Ascending aorta (tissue), 2 donors: ENCODE results near the gene ANKRD37. TPM values are rescaled to one million over a fixed set of nuclear protein-coding genes. Genes with fewer than 3 reads are reported as not detected.

ENCODE experiments used
- DNase-seq, 2 donors: peaks; one replicate each; pipeline ENCODE4 v3.0.0-alpha.2; 2019; ENCODE audit warnings: low spot score in 2 of 2
- H3K27ac ChIP-seq, 2 donors: fragments of 200-600 bp; sonication (generic); one replicate each; pipeline ENCODE4 v1.5.1; 2016 to 2017; ENCODE audit warnings: mild to moderate bottlenecking in 1 of 2
- H3K27me3 ChIP-seq: fragments of 200-600 bp; sonication (generic); one replicate; pipeline ENCODE4 v1.5.1; 2017
- H3K36me3 ChIP-seq, 2 donors: fragments of 200-600 bp; sonication (generic); one replicate each; pipeline ENCODE4 v1.5.1; 2016
- H3K4me1 ChIP-seq, 2 donors: fragments of 200-600 bp; sonication (generic); one replicate each; pipeline ENCODE4 v1.5.1; 2016 to 2017; ENCODE audit warnings: mild to moderate bottlenecking in 1 of 2
- H3K4me3 ChIP-seq, 2 donors: fragments of 200-600 bp; sonication (generic); one replicate each; pipeline ENCODE4 v1.5.1; 2016 to 2017; ENCODE audit warnings: mild to moderate bottlenecking in 1 of 2
- H3K9me3 ChIP-seq, 2 donors: fragments of 200-600 bp; sonication (generic); one replicate each; pipeline ENCODE4 v1.5.1; 2016
- intact Hi-C: fragments of 100-400 bp; cut with DNase I; formaldehyde crosslinking; loops from one replicate; pipeline ENCODE4 v1.15.1; 2023
- total RNA-seq: library from RNA; depleted of rRNA; stranded (reverse); fragments of >200 nt; gene quantifications from one replicate; pipeline ENCODE4 v1.1.0, GENCODE V29; 2016
- TF ChIP-seq, protein P1 (sequence below), 3 experiments: fragments of 200-600 bp in 2 of 3; fragments of 450-650 bp in 1 of 3; sonication (generic) in 2 of 3; IDR thresholded peaks; one replicate each; pipeline ENCODE4 v1.5.1; 2016 to 2019; ENCODE audit warnings: antibody characterized with exemption in 3 of 3, mild to moderate bottlenecking in 1 of 3, moderate library complexity in 1 of 3

Gene ANKRD37
- total RNA-seq, 1 donor from 2014 or later: 1.9 TPM

DNA sequence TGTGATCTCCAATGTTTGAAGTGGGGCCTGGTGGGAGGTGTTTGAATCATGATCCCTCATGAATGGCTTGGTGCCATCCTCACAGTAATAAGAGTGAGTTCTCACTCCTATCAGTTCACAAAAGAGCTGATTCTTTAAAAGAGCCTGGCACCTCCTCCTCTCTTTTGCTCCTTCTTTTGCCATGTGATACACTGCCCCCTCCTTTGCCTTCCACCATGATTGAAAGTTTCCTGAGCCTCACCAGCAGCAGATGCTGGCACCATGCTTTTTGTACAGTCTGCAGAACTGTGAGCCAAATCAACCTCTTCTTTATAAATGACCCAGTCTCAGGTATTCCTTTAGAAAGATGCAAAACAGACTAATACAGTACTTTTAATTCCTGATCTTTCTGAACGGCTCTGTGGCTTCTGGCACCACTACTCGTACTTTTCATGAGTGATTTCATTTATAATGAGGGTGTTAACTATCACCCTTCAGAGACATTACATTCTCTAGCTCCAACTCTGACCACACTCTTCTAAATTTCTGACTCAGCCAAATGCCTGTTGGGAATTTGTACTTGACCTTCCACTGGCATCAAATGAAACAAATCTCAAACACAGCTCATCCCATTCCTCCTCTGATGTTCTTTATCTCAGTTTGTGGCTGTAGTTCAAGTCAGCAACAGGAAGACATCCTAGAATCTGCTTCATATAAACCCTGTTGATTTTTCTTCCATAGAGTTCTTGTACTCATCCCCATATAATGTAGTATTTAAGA is 24.9 kb downstream of the ANKRD37 start:
- H3K27ac ChIP-seq: no peak overlapping the region
- no peak for DNase-seq
- H3K4me1 ChIP-seq: peaks cover 0 to 17% of the 10 kb centered on the region in 2 donors
- no peak overlapping the region for H3K4me3 ChIP-seq
- H3K27me3 ChIP-seq: no peaks in the 10 kb centered on the region
- TF ChIP-seq, protein P1, sequence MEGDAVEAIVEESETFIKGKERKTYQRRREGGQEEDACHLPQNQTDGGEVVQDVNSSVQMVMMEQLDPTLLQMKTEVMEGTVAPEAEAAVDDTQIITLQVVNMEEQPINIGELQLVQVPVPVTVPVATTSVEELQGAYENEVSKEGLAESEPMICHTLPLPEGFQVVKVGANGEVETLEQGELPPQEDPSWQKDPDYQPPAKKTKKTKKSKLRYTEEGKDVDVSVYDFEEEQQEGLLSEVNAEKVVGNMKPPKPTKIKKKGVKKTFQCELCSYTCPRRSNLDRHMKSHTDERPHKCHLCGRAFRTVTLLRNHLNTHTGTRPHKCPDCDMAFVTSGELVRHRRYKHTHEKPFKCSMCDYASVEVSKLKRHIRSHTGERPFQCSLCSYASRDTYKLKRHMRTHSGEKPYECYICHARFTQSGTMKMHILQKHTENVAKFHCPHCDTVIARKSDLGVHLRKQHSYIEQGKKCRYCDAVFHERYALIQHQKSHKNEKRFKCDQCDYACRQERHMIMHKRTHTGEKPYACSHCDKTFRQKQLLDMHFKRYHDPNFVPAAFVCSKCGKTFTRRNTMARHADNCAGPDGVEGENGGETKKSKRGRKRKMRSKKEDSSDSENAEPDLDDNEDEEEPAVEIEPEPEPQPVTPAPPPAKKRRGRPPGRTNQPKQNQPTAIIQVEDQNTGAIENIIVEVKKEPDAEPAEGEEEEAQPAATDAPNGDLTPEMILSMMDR (IDR thresholded peaks at IDR 0.05): no peak
- peaks cover 14 to 16% of the 10 kb centered on the region in 2 donors for H3K36me3 ChIP-seq
- H3K9me3 ChIP-seq: no peaks in the 10 kb centered on the region
- intact Hi-C loops: loop anchor here (10.0 kb wide), 1 partner anchor 217 kb away; the partner anchor contains the start of genes CFAP97 and SNX25

DNA sequence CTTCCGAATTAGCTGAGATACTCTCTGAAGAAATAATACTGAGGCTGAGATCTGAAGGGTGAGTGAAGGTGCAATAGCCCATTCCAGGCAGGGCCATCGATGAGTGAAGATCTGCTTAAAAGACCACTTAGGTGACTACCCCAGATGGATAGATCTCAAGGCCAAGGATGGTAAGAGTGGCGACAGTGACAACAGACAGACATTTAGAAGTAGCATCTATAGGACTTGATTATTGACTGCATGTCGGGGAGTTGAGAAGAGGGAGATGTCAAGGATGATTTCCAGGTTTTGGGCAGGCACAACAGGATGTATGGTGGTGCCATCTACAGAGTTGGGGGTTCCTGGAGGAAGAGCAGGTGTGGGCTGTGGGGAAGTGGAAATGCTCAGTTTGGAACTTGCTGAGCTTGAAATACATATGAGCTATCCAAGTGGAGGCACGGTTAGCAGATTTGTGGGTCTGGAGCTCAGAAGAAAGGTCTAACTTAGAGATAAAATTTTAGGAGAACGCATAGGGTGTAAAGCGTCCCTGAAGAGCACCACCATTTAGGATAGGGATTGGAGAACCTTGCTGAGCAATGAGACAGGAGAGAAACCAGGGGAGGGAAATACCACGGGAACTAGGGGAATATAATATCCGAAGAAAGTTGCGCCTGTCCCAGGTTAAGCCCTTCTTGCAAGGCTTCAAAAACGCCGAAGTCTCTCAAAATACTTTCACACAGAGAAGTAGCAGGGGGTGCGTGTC is 28.4 kb downstream of the ANKRD37 start:
- Histone ChIP-seq H3K36me3 (no peaks in the 10 kb centered on the region), H3K4me1 (peaks cover 0 to 17% of the 10 kb centered on the region in 2 donors), H3K9me3 (no peaks in the 10 kb centered on the region), H3K27me3 (no peaks in the 10 kb centered on the region), H3K27ac (peak overlapping the region; percentile 88 to 96), H3K4me3 (peak overlapping the region; percentile 66 to 80)
- TF ChIP-seq, protein P1 (IDR thresholded peaks at IDR 0.05): no peak
- DNase-seq: no peak
- intact Hi-C loops: loop anchor here (1.0 to 10.0 kb wide), 5 partner anchors 29 to 1023 kb away; partner anchors contain the start of genes ANKRD37, CCDC110, CFAP97 and SNX25

DNA sequence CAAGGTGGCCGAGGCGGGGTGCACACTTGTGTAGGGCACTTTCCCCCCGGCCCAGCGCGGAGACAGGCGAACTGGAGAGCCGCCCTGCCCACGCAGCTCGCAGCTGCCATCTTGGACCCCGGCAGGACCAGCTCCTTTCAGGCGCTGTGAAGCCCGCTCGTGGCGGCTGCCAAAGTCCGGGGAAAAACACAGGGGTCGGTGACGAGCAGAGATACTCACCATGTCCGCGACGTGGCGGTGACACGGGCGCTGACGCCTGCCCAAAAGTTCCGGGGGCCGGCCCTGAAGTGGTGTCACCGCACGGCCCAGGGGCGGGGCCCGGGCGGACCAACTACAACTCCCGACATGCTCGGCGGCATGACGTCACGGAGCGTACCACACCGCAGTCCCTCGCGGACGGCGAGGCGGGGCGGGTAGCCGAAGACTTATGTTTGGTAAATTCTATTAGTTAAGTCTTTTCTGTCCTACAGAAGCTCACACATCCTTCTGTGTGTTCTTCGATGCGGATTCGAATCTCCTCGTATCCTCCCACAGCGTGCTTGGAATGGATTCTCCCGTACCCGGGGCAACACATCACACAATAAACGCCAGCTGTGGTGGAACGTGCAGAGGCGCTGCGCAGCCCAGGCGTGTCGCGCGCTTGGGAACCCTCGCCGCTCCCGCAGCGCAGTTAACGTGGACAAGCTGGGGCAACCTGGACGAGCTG is 29.2 kb downstream of the ANKRD37 start, which contains the start of gene UFSP2:
Gene UFSP2, minus strand, starts transcription at position 318 of the 706 bp plus-strand sequence. Its CDS starts 96 bp downstream, at position 222.
- intact Hi-C loops: loop anchor here (1.0 to 10.0 kb wide), 5 partner anchors 29 to 1023 kb away; partner anchors contain the start of genes ANKRD37, CCDC110, CFAP97 and SNX25
- H3K4me3 ChIP-seq: peak within 1 kb of the TSS; percentile 66 to 80
- H3K36me3 ChIP-seq: no peaks in the 10 kb centered on the region
- TF ChIP-seq, protein P1 (IDR thresholded peaks at IDR 0.05): no peak
- DNase-seq: peak; percentile 69 to 95
- H3K4me1 ChIP-seq: peaks cover 0 to 15% of the 10 kb centered on the region in 2 donors
- H3K27ac ChIP-seq: peak within 1 kb of the TSS; percentile 88 to 96
- no peaks in the 10 kb centered on the region for H3K9me3 ChIP-seq
- H3K27me3 ChIP-seq: no peaks in the 10 kb centered on the region

DNA sequence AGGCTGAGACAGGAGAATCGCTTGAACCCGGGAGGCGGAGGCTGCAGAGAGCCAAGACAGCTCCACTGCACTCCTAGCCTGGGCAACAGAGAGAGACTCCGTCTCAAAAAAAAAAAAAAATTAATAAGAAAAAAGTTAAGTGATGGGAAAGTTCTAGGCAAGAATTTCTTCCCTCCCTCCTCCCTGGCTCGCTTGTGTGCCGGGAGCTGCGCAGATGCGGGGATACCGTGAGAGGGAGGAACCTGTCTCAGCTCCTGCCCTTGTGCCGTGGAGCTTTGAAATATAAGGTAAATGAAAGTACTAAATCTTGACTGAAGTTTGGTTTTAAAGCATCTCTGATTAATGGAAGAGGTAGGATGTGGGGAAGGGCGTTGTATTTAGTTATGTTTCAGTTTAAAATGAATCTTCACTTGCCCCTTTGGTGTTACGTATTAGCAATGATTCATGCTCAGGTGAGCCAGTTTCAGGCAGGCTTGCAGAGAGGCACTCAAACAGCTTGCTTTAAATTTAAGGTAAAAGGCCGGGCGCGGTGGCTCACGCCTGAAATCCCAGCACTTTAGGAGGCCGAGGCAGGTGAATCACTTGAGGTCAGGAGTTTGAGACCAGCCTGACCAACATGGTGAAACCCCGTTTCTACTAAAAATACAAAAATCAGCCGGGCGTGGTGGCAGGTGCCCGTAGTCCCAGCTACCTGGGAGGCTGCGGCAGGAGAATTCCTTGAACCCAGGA is 30.5 kb downstream of the ANKRD37 start:
- DNase-seq: no peak
- Histone ChIP-seq H3K27me3 (no peaks in the 10 kb centered on the region), H3K36me3 (no peaks in the 10 kb centered on the region), H3K9me3 (no peaks in the 10 kb centered on the region), H3K4me1 (peaks cover 0 to 10% of the 10 kb centered on the region in 2 donors), H3K27ac (no peak overlapping the region), H3K4me3 (no peak overlapping the region)
- intact Hi-C loops: loop anchor here (5.0 to 10.0 kb wide), 3 partner anchors 170 to 1025 kb away; partner anchors contain the start of genes CFAP97 and SNX25
- TF ChIP-seq, protein P1 (IDR thresholded peaks at IDR 0.05): no peak
